Adipocyte (in vitro differentiated cells): ENCODE measurements around the gene LMCD1.

Experiments
- DNase-seq: peaks from one replicate; pipeline ENCODE4 v3.0.0-alpha.2; 2015; ENCODE audit warnings: low read depth
- H3K27me3 ChIP-seq: replicated peaks from 2 replicates; pipeline ENCODE4 v1.7.0; 2013; ENCODE audit warnings: mild to moderate bottlenecking, low read length, moderate library complexity; ENCODE audit not compliant: control insufficient read depth, insufficient read depth
- H3K36me3 ChIP-seq: 2 replicates; pipeline ENCODE4 v1.7.0; 2013; ENCODE audit warnings: low read length, mild to moderate bottlenecking, moderate library complexity; ENCODE audit not compliant: control insufficient read depth, insufficient read depth, severe bottlenecking
- H3K4me1 ChIP-seq: 2 replicates; pipeline ENCODE4 v1.7.0; 2013; ENCODE audit warnings: mild to moderate bottlenecking, low read length, moderate library complexity; ENCODE audit not compliant: control insufficient read depth, insufficient read depth
- H3K4me3 ChIP-seq: 2 replicates; pipeline ENCODE4 v1.7.0; 2013; ENCODE audit warnings: mild to moderate bottlenecking, low read length, moderate library complexity
- H3K9ac ChIP-seq: 2 replicates; pipeline ENCODE4 v1.7.0; 2013; ENCODE audit warnings: mild to moderate bottlenecking, low read length, moderate library complexity
- H3K9me3 ChIP-seq: 2 replicates; pipeline ENCODE4 v1.7.0; 2013; ENCODE audit warnings: mild to moderate bottlenecking, low read length, moderate library complexity; ENCODE audit not compliant: control insufficient read depth

Gene LMCD1

GRCh38 chr3:8523041-8523440, 21.4 kb downstream of the LMCD1 start:
- Histone ChIP-seq H3K4me3 (no peak overlapping the region), H3K4me1 (peaks cover 58% of the 10 kb centered on the region), H3K36me3 (peaks cover 78% of the 10 kb centered on the region), H3K27me3 (no peaks in the 10 kb centered on the region), H3K9me3 (no peaks in the 10 kb centered on the region), H3K9ac (no peak overlapping the region)
- peak; percentile 20 for DNase-seq

DNA sequence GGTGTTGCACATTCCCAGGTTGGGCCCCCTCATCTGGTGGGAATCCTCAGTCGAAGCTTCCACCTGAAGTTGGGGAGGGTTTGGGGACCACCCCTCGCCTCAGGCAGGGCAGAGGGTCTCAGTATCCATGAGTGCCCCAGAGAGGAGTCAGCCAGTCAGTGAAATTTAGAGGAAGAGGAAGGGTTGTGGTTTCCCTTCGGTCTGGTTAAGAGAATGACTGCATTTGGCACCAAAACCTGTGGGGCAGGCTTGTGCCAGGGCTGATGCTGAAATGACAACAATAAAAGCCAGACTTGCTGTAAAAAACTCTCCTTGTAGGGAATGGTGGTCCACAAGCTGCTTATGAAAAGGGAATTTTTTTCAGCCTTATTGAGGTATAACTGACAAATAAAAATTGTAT, 22.6 kb downstream of the LMCD1 start:
- Histone ChIP-seq H3K27me3 (no peaks in the 10 kb centered on the region), H3K36me3 (peaks cover 75% of the 10 kb centered on the region), H3K4me3 (no peak overlapping the region), H3K4me1 (peaks cover 58% of the 10 kb centered on the region), H3K9me3 (no peaks in the 10 kb centered on the region), H3K9ac (peak overlapping the region; percentile 9)
- DNase-seq: no peak

DNA sequence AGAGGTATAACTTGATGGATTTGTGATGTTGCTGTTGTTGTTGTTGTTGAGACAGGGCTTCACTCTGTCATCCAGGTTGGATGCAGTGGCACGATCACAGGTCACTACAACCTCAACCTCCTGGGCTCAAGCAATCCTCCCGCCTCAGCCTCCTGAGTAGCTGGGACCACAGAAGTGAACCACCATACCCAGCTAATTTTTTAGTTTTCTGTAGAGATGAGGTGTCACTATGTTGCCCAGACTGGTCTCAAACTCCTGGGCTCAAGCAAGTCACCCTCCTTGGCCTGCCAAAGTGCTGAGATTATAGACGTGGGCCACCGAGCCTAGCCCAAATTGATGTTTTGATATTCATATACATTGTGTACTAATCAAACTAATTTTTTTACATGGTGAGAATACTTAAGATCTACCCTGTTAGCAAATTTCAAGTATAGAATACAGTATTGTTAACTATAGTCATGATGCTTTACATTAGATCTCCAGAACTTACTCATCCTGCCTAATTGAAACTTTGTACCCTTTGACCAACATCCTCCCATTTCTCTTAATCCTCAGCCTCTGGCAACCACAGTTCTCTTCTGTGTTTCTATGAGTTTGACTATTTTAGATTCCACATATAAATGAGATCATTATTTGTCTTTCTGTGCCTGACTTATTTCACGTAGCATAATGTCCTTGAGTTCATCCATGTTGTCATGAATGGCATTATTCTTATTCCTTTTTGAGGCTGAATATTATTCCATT, 23.2 kb downstream of the LMCD1 start:
- Histone ChIP-seq H3K9me3 (no peaks in the 10 kb centered on the region), H3K4me3 (no peak overlapping the region), H3K4me1 (peaks cover 59% of the 10 kb centered on the region), H3K27me3 (no peaks in the 10 kb centered on the region), H3K36me3 (peaks cover 75% of the 10 kb centered on the region), H3K9ac (peak overlapping the region; percentile 9)
- DNase-seq: peak; percentile 11

DNA sequence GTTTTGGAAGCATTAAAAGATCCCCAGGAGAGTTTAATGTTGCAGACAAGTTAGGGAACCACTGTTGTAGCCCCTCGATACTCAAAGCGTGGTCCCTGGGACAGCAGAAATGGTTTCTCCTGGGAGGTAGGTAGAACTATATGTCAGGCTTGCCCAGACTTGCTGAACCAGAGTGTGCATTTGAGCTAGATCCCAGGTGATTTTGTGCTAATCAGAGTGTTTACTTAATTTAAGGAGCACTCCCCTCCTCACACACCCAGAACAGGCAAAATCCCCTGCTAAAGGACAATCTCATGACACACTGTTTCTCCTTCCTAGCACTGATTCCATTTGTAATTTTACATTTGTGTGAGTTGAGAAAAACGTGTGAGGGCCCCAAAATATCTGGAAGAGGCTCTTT, 24.3 kb downstream of the LMCD1 start:
- no peak for DNase-seq
- H3K4me3 ChIP-seq: no peak overlapping the region
- peaks cover 65% of the 10 kb centered on the region for H3K4me1 ChIP-seq
- H3K36me3 ChIP-seq: peaks cover 76% of the 10 kb centered on the region
- H3K27me3 ChIP-seq: no peaks in the 10 kb centered on the region
- no peaks in the 10 kb centered on the region for H3K9me3 ChIP-seq
- H3K9ac ChIP-seq: no peak overlapping the region

DNA sequence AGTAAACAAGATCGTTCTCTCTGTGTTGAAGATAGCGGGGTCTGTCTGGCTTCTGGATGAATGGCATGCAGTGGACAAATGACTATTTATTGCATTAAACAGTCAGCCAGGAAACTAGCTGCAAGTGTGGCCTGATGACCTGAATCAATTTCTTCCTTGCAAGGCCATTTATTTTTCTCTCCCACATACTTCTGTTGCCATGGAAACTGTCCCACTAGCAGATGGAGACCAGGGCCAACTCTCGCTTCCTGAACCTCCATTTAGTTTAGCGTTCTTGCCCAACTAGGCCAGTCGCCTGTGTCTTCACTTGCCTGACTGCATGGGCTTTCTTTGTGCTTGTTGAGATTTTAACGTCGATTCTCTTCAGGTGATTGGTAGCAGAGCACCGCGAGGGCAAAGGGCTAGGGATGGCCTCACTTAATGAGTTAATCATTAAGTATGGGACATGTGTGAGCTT, 27.6 kb downstream of the LMCD1 start:
- no peaks in the 10 kb centered on the region for H3K27me3 ChIP-seq
- H3K36me3 ChIP-seq: peaks cover 69% of the 10 kb centered on the region
- peaks cover 74% of the 10 kb centered on the region for H3K4me1 ChIP-seq
- peak overlapping the region; percentile 57 for H3K9ac ChIP-seq
- no peaks in the 10 kb centered on the region for H3K9me3 ChIP-seq
- no peak for DNase-seq
- H3K4me3 ChIP-seq: peak overlapping the region; percentile 4

DNA sequence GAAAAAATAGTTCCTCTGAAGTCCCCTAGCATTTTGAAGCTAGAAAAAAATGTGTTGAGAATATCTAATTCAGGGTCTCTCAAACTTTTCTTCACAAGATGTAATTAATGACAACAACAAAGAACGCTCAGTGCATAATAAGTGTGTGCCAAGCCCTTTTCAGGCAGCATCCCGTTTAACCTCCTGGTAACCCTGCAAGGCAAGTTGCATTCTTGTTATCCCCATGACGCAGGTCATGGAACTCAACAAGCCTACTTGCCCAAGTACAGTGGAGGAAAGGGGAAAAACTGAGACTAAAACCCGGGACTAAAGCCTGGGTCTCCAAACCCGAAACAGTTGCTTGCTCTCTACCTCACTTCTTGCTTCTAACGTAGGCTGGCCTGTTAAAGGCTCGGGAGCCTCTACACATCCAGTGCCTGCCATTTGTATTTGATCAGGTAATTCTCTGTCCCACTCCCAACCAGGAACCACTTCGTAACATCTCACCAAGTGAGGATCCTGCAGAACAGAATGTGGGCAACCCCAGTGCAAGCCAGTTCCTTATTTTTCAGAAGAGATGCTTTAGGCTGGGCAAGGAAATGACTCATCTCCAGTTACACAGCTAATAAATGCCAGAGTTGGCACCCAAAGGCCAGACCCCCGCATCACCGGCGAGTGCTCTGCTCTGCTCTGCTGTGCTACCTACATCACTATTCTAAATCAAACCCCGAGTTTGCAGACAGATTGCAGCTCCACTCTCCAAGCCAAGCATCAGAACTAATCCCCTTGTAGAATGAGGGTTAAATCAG, 28.3 kb downstream of the LMCD1 start:
- H3K4me3 ChIP-seq: no peak overlapping the region
- DNase-seq: no peak

DNA sequence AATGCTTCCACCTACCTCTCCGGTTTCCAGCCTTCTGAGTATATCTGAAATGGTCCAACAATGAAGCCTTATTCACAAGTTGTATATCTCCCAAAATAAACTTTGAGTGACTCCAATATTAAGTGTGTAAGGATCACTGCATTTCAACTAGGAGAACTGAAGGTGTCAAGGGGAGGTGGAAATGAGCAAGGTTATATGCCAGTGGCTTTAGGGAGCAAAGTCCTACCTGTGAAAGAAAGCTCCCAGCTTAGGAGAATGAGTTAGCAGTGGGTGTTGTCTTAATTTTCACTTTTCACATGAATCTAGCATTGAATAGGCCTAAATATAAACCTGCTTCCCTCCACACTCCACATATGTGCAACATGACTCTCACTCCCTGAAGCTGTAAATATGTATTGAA, 29.0 kb downstream of the LMCD1 start:
- Histone ChIP-seq H3K4me1 (peaks cover 71% of the 10 kb centered on the region), H3K27me3 (no peaks in the 10 kb centered on the region), H3K36me3 (peaks cover 70% of the 10 kb centered on the region)

More for the DNA sequence above, 28.3 kb downstream of the LMCD1 start:
- peak overlapping the region; percentile 64 for H3K9ac ChIP-seq
- H3K27me3 ChIP-seq: no peaks in the 10 kb centered on the region
- H3K4me1 ChIP-seq: peaks cover 71% of the 10 kb centered on the region
- no peaks in the 10 kb centered on the region for H3K9me3 ChIP-seq
- H3K36me3 ChIP-seq: peaks cover 69% of the 10 kb centered on the region

GRCh38 chr3:8532251-8532871, 30.7 kb downstream of the LMCD1 start:
- Histone ChIP-seq H3K36me3 (peaks cover 84% of the 10 kb centered on the region), H3K27me3 (no peaks in the 10 kb centered on the region), H3K4me1 (peaks cover 67% of the 10 kb centered on the region), H3K4me3 (peak overlapping the region; percentile 3), H3K9ac (peak overlapping the region; percentile 64), H3K9me3 (no peaks in the 10 kb centered on the region)
- peak; percentile 52 for DNase-seq

More for the DNA sequence above, 29.0 kb downstream of the LMCD1 start:
- DNase-seq: no peak
- no peak overlapping the region for H3K4me3 ChIP-seq
- no peaks in the 10 kb centered on the region for H3K9me3 ChIP-seq
- H3K9ac ChIP-seq: peak overlapping the region; percentile 64

DNA sequence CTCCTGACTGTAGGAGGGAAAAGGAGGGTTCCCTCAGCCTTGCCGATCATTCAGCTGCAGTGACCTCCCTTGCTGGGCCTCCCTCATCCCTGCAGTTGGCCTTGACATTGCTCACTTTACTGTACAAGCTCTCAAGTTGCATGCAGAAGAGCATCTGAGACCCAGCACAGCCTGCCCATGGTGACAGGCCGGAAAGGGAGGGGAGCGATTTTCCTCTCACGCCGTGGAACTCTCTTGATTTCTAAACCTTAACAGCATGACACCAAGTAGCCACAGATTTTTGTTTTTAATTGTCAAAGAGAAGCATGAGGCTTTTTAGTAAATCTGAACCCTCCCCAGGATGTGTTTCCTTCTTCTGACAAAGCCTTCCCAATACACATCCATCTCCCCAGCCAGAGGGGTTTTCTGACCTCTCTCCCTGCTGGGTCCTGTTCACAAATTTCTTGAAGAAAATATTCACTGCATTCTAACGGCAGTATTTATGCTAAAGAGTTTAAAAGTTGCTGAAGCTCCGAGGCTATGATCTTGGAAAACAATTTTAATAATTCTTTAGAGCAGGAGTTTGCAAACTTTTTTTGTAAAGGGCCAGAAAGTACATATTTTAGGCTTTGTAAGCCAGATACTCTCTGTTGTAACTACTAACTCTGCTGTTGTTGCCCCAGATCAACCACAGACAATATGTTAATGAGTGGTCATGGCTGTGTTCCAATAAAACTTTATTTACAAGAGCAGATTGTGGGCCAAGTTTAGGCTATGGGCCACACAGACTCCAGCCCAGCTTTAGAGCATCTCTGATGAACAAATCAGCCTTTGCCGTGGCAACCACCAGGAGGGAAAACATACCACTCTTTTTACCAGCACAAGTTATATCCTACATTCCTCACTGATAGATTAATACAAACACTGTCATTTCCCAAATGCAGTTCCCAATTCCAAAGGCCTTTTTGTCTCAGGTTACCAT, 34.8 kb downstream of the LMCD1 start:
- peaks cover 83% of the 10 kb centered on the region for H3K36me3 ChIP-seq

DNA sequence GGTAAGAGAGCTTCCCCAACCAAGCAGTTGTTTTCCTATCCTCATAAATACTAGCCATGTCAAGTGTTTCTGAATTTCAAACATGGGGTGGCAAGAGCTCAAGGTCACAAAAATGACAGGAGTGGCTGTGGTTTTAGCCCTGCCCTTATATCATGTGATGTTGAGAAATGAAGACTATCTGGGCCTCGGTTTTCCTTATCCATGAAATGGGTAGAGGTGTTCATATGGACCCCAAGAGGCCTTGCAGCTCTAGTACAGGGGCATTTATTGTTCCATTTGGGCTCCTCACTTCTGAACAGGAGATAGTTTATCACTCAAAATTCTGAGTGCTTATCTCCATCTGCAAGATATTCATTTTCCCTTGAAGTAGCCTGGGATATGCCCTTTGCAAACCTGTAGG, 35.8 kb downstream of the LMCD1 start:
- H3K36me3 ChIP-seq: peaks cover 90% of the 10 kb centered on the region
- peaks cover 31% of the 10 kb centered on the region for H3K4me1 ChIP-seq
- no peak for DNase-seq
- peak overlapping the region; percentile 1 for H3K9ac ChIP-seq
- H3K4me3 ChIP-seq: no peak overlapping the region
- H3K9me3 ChIP-seq: no peaks in the 10 kb centered on the region
- no peaks in the 10 kb centered on the region for H3K27me3 ChIP-seq

More for the DNA sequence above, 34.8 kb downstream of the LMCD1 start:
- no peaks in the 10 kb centered on the region for H3K9me3 ChIP-seq
- no peak overlapping the region for H3K9ac ChIP-seq
- H3K27me3 ChIP-seq: no peaks in the 10 kb centered on the region
- peaks cover 38% of the 10 kb centered on the region for H3K4me1 ChIP-seq
- no peak for DNase-seq
- H3K4me3 ChIP-seq: no peak overlapping the region
